H1 (cell line): ENCODE results near the gene ZNF248. TPM values are rescaled to one million over a fixed set of nuclear protein-coding genes. Genes with fewer than 3 reads are reported as not detected.

Experiments used
- CTCF ChIA-PET: fragments of 300-600 bp; sonication (Branson Sonifier 250); formaldehyde crosslinking; loops from one replicate; lab custom pipeline; 2021; ENCODE audit not compliant: partially characterized antibody; lab: Charles Lee
- POLR2A ChIA-PET: fragments of 300-600 bp; sonication (Branson Sonifier 250); formaldehyde crosslinking; loops from one replicate; lab custom pipeline; 2021; ENCODE audit warnings: inconsistent platforms; ENCODE audit not compliant: partially characterized antibody; lab: Charles Lee
- DNase-seq, 2 experiments: peaks; one replicate each; pipeline versions ENCODE4 v3.0.0 to v3.0.0-alpha.2; 2010 to 2022; ENCODE audit warnings: low spot score in 2 of 2, low read depth in 1 of 2, mixed read lengths in 1 of 2
- FAIRE-seq: peaks from 2 replicates; lab custom pipeline; 2011; peaks lifted over from hg19 to GRCh38; lab: Jason Lieb, UNC
- H2AFZ ChIP-seq: 2 replicates; pipeline ENCODE4 v1.8.1; 2012; ENCODE audit warnings: low read length, inconsistent platforms
- H2AK5ac ChIP-seq: 2 replicates; pipeline ENCODE4 v1.6.1; 2013; ENCODE audit warnings: low read depth, low read length
- H2BK120ac ChIP-seq: replicated peaks from 2 replicates; pipeline ENCODE3; 2013; ENCODE audit warnings: low read depth, low read length, inconsistent platforms
- H2BK12ac ChIP-seq: 2 replicates; pipeline ENCODE4 v1.6.1; 2013; ENCODE audit warnings: low read depth, low read length
- H2BK15ac ChIP-seq: 2 replicates; pipeline ENCODE4 v1.6.1; 2013; ENCODE audit warnings: low read length
- H2BK20ac ChIP-seq: 2 replicates; pipeline ENCODE4 v1.6.1; 2013; ENCODE audit warnings: low read length
- H2BK5ac ChIP-seq: 2 replicates; pipeline ENCODE4 v1.6.1; 2013; ENCODE audit warnings: low read depth, low read length
- H3K14ac ChIP-seq: 2 replicates; pipeline ENCODE4 v1.6.1; 2013; ENCODE audit warnings: inconsistent platforms; ENCODE audit not compliant: insufficient read length
- H3K18ac ChIP-seq: 2 replicates; pipeline ENCODE4 v1.6.1; 2013; ENCODE audit warnings: low read length; ENCODE audit errors: extremely low read depth
- H3K23ac ChIP-seq: 2 replicates; pipeline ENCODE4 v1.6.1; 2013; ENCODE audit warnings: inconsistent platforms; ENCODE audit not compliant: insufficient read length
- H3K23me2 ChIP-seq: 2 replicates; pipeline ENCODE4 v1.6.1; 2013; ENCODE audit warnings: low read depth, low read length
- H3K27ac ChIP-seq: 2 replicates; pipeline ENCODE4 v1.6.1; 2011; ENCODE audit warnings: low read depth, low read length, inconsistent platforms
- H3K27me3 ChIP-seq, 4 experiments: replicated peaks in 1 of 4; 1 replicate in 1 of 4; 2 replicates in 3 of 4; pipeline versions ENCODE4 v1.6.1 to v1.8.1; 2011 to 2013; ENCODE audit warnings: low read length in 3 of 4, mild to moderate bottlenecking in 3 of 4, inconsistent platforms in 2 of 4, mixed read lengths in 2 of 4, moderate library complexity in 1 of 4; ENCODE audit not compliant: control insufficient read depth in 3 of 4, insufficient read depth in 3 of 4; ENCODE audit errors: extremely low read depth in 1 of 4
- H3K36me3 ChIP-seq, 4 experiments: 2 replicates each; pipeline versions ENCODE4 v1.6.1 to v1.8.1; 2011 to 2013; ENCODE audit warnings: mild to moderate bottlenecking in 4 of 4, low read length in 3 of 4, moderate library complexity in 2 of 4, control low read depth in 1 of 4, inconsistent platforms in 1 of 4; ENCODE audit not compliant: insufficient read depth in 4 of 4, control insufficient read depth in 2 of 4
- H3K4ac ChIP-seq: replicated peaks from 2 replicates; pipeline ENCODE3; 2013; ENCODE audit warnings: low read length, low read depth, mixed read lengths, inconsistent platforms; ENCODE audit not compliant: insufficient read length
- H3K4me1 ChIP-seq, 4 experiments: replicated peaks in 1 of 4; 1 replicate in 1 of 4; 2 replicates in 3 of 4; pipeline versions ENCODE4 v1.6.1 to v1.8.1; 2011 to 2013; ENCODE audit warnings: low read length in 3 of 4, inconsistent platforms in 2 of 4, mixed read lengths in 1 of 4; ENCODE audit not compliant: insufficient read depth in 4 of 4, control insufficient read depth in 3 of 4
- H3K4me2 ChIP-seq, 2 experiments: 2 replicates each; pipeline versions ENCODE4 v1.6.1 to v1.8.1; 2011 to 2013; ENCODE audit warnings: low read depth in 2 of 2, low read length in 2 of 2, control low read depth in 1 of 2, inconsistent platforms in 1 of 2, mild to moderate bottlenecking in 1 of 2; ENCODE audit not compliant: insufficient read depth in 1 of 2
- H3K4me3 ChIP-seq, 4 experiments: fragments of 200-600, 300-600 bp in 1 of 4; sonication (generic), shearing (Covaris generic), sonication (Bioruptor Twin) in 1 of 4; 2 replicates each; pipeline versions ENCODE4 v1.5.1 to v1.8.1; 2011 to 2016; ENCODE audit warnings: low read length in 4 of 4, low read depth in 3 of 4, control low read depth in 2 of 4, inconsistent platforms in 2 of 4, mild to moderate bottlenecking in 2 of 4, mixed read lengths in 1 of 4, moderate library complexity in 1 of 4; ENCODE audit not compliant: insufficient read depth in 2 of 4; ENCODE audit errors: extremely low read depth in 1 of 4
- H3K56ac ChIP-seq: replicated peaks from 2 replicates; pipeline ENCODE3; 2013; ENCODE audit warnings: low read depth, mild to moderate bottlenecking, mixed read lengths, low read length, inconsistent platforms; ENCODE audit not compliant: insufficient read length
- H3K79me1 ChIP-seq: 2 replicates; pipeline ENCODE4 v1.6.1; 2013; ENCODE audit warnings: low read depth, low read length, control low read depth
- H3K79me2 ChIP-seq, 2 experiments: 2 replicates each; pipeline versions ENCODE4 v1.6.1 to v1.8.1; 2012 to 2013; ENCODE audit warnings: low read length in 2 of 2, mild to moderate bottlenecking in 2 of 2, inconsistent platforms in 1 of 2; ENCODE audit not compliant: insufficient read depth in 2 of 2, control insufficient read depth in 1 of 2
- H3K9ac ChIP-seq, 4 experiments: replicated peaks in 1 of 4; 1 replicate in 1 of 4; 2 replicates in 3 of 4; pipeline versions ENCODE4 v1.6.1 to v1.8.1; 2011 to 2013; ENCODE audit warnings: low read depth in 3 of 4, low read length in 3 of 4, control low read depth in 2 of 4, mild to moderate bottlenecking in 2 of 4, moderate library complexity in 2 of 4, inconsistent platforms in 1 of 4; ENCODE audit errors: extremely low read depth in 1 of 4
- H3K9me3 ChIP-seq, 2 experiments: 2 replicates each; pipeline versions ENCODE4 v1.6.1 to v1.8.1; 2012 to 2013; ENCODE audit warnings: mild to moderate bottlenecking in 2 of 2, moderate library complexity in 2 of 2, control low read depth in 1 of 2, inconsistent platforms in 1 of 2, low read depth in 1 of 2, low read length in 1 of 2, mixed read lengths in 1 of 2; ENCODE audit not compliant: insufficient read depth in 2 of 2
- H4K20me1 ChIP-seq, 2 experiments: replicated peaks in 1 of 2; 2 replicates each; pipeline versions ENCODE3 to v1.8.1; 2011 to 2013; ENCODE audit warnings: inconsistent platforms in 2 of 2, low read length in 2 of 2, mild to moderate bottlenecking in 1 of 2; ENCODE audit not compliant: insufficient read depth in 2 of 2, control insufficient read depth in 1 of 2
- H4K5ac ChIP-seq: 2 replicates; pipeline ENCODE4 v1.6.1; 2013; ENCODE audit warnings: low read length, low read depth, mixed read lengths, inconsistent platforms; ENCODE audit not compliant: insufficient read length
- H4K8ac ChIP-seq: 2 replicates; pipeline ENCODE4 v1.8.0; 2013; ENCODE audit warnings: mild to moderate bottlenecking, moderate library complexity, low read length, inconsistent platforms; ENCODE audit not compliant: insufficient read depth; ENCODE audit errors: extremely low read depth
- H4K91ac ChIP-seq: replicated peaks from 2 replicates; pipeline ENCODE3; 2013; ENCODE audit warnings: low read length, mixed read lengths, inconsistent platforms; ENCODE audit not compliant: insufficient read length
- CBX5 ChIP-seq: fragments of 300-800, 300-1000 bp; sonication (generic); IDR thresholded peaks from 2 replicates; pipeline ENCODE4 v1.7.1; 2016; ENCODE audit warnings: antibody characterized with exemption, low read length, low read depth
- RXRA ChIP-seq: IDR thresholded peaks from 2 replicates; pipeline ENCODE4 v1.6.1; 2011; ENCODE audit warnings: low read depth, mild to moderate bottlenecking, low read length, moderate library complexity; ENCODE audit not compliant: insufficient read depth
- SIN3A ChIP-seq, 2 experiments: IDR thresholded peaks in 1 of 2; conservative IDR thresholded peaks in 1 of 2; 2 replicates each; pipeline ENCODE4 v1.6.1; 2011 to 2012; ENCODE audit warnings: low read length in 2 of 2, improper control_type of control experiment in 1 of 2, low read depth in 1 of 2, mild to moderate bottlenecking in 1 of 2
- SP1 ChIP-seq: IDR thresholded peaks from 2 replicates; pipeline ENCODE4 v1.6.1; 2011; ENCODE audit warnings: low read depth, low read length
- SUZ12 ChIP-seq: fragments of 200-600 bp; sonication (generic); IDR thresholded peaks from 2 replicates; pipeline ENCODE4 v1.6.1; 2012; ENCODE audit warnings: mild to moderate bottlenecking, inconsistent platforms, low read length, moderate library complexity, mixed read lengths
- TAF1 ChIP-seq: IDR thresholded peaks from 2 replicates; pipeline ENCODE4 v1.6.1; 2011; ENCODE audit warnings: mild to moderate bottlenecking, low read depth, low read length
- WGBS, 2 experiments: shearing (Covaris generic) in 1 of 2; methylation state at CpG; one replicate each; pipeline versions ENCODE4 v1.1.6 to v1.1.7; 2013 to 2015; ENCODE audit warnings: low lambda C conversion rate in 2 of 2, mixed read lengths in 2 of 2, inconsistent platforms in 1 of 2, low coverage in 1 of 2, missing lambda C conversion rate in 1 of 2; ENCODE audit not compliant: insufficient replicate concordance in 2 of 2, insufficient coverage in 1 of 2, insufficient read length in 1 of 2; ENCODE audit errors: extremely low coverage in 1 of 2, missing lambda C conversion rate in 1 of 2; 5-methylcytosine and 5-hydroxymethylcytosine counted together
- polyA plus RNA-seq, 7 experiments: library from polyadenylated mRNA; depleted of rRNA in 3 of 7; stranded (reverse) in 5 of 7; unstranded in 2 of 7; fragments of >200 nt in 5 of 7; fragments of 200-250 nt in 2 of 7; gene quantifications; 1 replicate in 5 of 7; 2 replicates in 1 of 7; 4 replicates in 1 of 7; pipeline versions ENCODE4 v1.2.1 to v1.2.3, GENCODE V29; 2011 to 2013; ENCODE audit warnings: missing spikeins in 2 of 7, mixed read lengths in 2 of 7
- total RNA-seq: library from RNA; stranded (reverse); fragmentation: NEBNext Ultra II Directional; extraction: Animal tissue kit (Norgen Biotek cat#: 25700); gene quantifications from 2 replicates; pipeline ENCODE4 v1.2.1, GENCODE V29; 2021

ZNF248 gene
- total and polyA plus RNA-seq, 2 of the 8 experiments (the other 6 are each of a cell fraction or from before 2014, with no cell fraction given): 9.1 TPM; not detected in 1

DNA sequence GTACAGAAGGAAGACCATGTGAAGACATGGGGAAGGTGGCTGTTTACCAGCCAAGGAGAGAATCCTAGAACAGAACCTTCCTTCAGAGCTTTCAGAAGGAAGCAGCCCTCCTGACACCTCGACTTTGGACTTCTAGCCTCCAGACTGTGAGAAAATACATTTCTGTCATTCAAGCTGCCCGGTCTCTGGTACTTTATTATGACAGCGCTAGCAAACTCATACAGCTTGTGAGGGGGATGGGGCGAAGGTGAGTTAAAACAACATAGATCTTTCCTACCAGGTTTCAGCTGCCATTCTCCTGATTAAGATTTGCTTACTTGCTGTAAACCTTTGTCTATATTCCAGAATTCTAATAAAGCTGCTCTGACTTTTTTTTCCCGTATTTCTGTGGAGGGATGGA is 14.9 kb upstream of the ZNF248 start:
- no peak for FAIRE-seq
- POLR2A ChIA-PET: no interaction called here

More for the DNA sequence above, 14.9 kb upstream of the ZNF248 start:
- H4K8ac ChIP-seq: no peak overlapping the region
- no peaks in the 10 kb centered on the region for H3K79me2 ChIP-seq
- no peak overlapping the region for H4K91ac ChIP-seq
- no peak overlapping the region for H3K27ac ChIP-seq
- WGBS, 2 experiments: 79% methylated on average over 5 of the region's 5 CpGs; no CpG with 5 or more reads in 1 of the 2 experiments
- no peak overlapping the region for H2BK5ac ChIP-seq
- H3K14ac ChIP-seq: no peak overlapping the region
- H3K36me3 ChIP-seq: no peaks in the 10 kb centered on the region
- no peaks in the 10 kb centered on the region for H3K79me1 ChIP-seq
- H3K27me3 ChIP-seq: no peaks in the 10 kb centered on the region
- no peak overlapping the region for H3K18ac ChIP-seq
- no peaks in the 10 kb centered on the region for H3K4me1 ChIP-seq
- no peak overlapping the region for H2BK15ac ChIP-seq
- H3K9ac ChIP-seq: no peak overlapping the region
- H3K23me2 ChIP-seq: no peaks in the 10 kb centered on the region
- H2BK20ac ChIP-seq: no peak overlapping the region
- no peak overlapping the region for H3K4me2 ChIP-seq
- no peaks in the 10 kb centered on the region for H4K20me1 ChIP-seq
- no peak overlapping the region for H4K5ac ChIP-seq
- no peak overlapping the region for H2BK12ac ChIP-seq
- H3K56ac ChIP-seq: no peak overlapping the region
- CTCF ChIA-PET: no interaction called here
- no peak for DNase-seq
- H3K4me3 ChIP-seq: no peak overlapping the region
- no peak overlapping the region for H2AK5ac ChIP-seq
- no peak overlapping the region for H2AFZ ChIP-seq
- no peak for TF ChIP-seq SP1
- TF ChIP-seq SIN3A (conservative IDR thresholded peaks at IDR 0.05 in 1 of 2, IDR thresholded peaks at IDR 0.05 in 1 of 2; ENCODE audit: low read depth in 1 of 2, low read length in 2 of 2): no peak
- no peak for TF ChIP-seq SUZ12
- TF ChIP-seq RXRA: no peak
- TF ChIP-seq CBX5: no peak
- no peak for TF ChIP-seq TAF1
- no peak overlapping the region for H3K23ac ChIP-seq
- H3K9me3 ChIP-seq: peaks cover 52 to 77% of the 10 kb centered on the region in 2 experiments
- no peak overlapping the region for H3K4ac ChIP-seq
- H2BK120ac ChIP-seq: no peak overlapping the region
